NCI-H2107 treated with DMSO at 0.1 percent for 48 hours (cell line): Measurements from ENCODE around the gene CA10.

Source experiments
- DNase-seq: peaks from one replicate; lab custom pipeline; 2025; ENCODE audit not compliant: unreplicated experiment; lab: John Stamatoyannopoulos, UW

The CA10 gene

GRCh38 chr17:51613255-51613654 lies 545.3 kb downstream of the CA10 start:
- DNase-seq = no peak

GRCh38 chr17:51612692-51613091 lies 545.8 kb downstream of the CA10 start:
- DNase-seq = no peak

GRCh38 chr17:51611585-51611984 lies 546.9 kb downstream of the CA10 start:
- DNase-seq = no peak

DNA sequence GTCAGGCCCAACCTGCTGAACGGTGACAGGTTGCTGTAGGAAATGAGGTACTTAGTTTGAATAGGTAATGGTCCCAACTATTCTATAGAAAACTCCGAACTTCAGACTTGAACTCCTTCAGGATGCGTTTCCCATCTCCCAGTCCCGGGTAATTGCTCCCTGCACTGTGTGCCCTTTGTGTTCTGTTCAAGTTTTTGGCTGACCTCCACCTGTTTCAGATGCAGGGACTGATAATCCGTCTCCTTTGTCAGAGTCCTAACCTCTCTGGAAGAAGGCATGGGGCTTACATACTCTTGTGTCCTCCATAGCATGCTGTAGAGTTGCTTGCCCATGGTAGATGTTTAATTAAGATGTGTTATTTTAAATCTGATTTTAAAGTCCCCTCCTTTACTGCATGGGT lies 547.7 kb downstream of the CA10 start:
- no peak for DNase-seq

GRCh38 chr17:51610155-51610554 lies 548.4 kb downstream of the CA10 start:
- no peak for DNase-seq

DNA sequence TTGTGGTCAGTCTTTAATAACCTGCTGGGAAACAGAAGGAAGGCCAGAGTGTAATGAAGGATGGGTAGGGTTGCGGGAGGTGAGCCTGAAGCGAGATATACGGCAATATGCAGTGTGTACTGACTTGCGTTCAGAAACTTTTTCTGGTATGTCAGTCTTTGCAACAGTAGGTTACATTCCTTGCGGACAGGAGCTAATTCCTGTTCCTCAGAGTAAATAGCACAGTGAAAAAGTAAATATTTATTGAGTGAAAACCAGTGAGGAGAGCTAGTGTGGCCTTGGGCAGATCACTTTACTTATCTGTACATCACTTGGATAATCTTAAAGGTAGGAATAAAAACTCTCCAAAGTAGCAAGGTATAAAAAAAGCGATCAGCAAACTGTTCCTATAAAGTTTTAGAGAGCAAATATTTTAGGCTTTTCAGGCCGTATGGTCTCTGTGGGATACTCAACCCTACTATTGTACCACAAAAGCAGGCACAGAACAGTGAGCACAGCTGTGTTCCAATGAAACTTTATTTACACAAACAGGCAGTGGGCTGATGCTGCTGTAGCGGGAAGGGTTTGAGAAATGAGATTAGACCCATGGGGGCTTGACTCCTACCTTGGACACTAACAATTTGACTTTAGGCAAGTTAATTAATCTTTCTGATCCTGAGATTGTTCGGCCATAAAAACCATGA lies 550.1 kb downstream of the CA10 start:
- DNase-seq = no peak

GRCh38 chr17:51607512-51607911 lies 551.0 kb downstream of the CA10 start:
- no peak for DNase-seq

- no peak for DNase-seq
These were observed 554.1 kb downstream of the CA10 start for GRCh38 chr17:51604299-51605020.

DNA sequence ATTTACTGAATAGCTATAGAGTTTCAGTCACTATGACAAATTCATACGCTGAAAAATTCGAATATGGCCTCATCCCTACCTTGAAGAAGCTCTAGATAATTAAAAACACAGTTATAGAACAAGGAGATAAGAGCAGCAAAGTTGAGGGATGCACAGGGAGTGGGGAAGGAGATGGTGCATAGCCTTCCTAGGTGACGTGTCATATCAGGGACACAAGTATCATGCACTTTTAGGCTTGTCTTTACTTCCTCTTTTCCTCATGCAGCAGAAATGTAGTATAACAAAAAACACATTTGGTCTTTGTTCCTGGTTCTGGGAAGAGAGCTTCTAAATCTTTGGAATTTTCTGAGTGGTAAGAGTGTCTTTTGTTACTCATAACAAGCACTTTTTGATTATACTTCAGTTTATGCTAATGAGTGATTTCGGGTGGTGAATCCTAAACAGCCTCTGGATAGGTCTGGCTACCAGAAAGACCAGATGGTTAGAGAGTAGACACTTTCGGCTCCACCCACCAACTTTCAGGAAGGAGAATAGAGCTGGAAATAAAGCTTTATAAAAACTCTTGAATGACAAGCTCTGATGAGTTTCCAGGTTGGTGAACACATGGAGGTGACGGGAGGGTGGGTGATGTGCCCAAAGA lies 556.8 kb downstream of the CA10 start:
- no peak for DNase-seq

DNA sequence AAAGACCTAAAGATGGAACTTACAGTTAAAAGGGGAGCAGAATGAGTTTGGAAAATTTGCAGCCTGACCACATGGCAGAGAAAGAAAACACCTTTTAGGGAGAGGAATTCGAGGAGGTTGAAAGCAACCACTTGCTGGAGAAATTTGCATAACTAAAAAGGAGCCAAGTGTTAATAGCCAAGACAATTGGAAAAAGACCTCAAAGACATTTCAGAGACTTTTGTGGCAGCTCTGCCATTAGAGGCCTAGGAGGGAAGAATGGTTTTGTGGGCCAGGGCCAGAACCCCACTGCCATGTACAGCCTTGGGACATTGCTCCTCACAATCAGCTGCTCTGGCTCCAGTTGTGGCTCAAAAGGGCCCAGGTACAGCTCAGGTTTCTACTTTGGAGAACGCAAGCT lies 559.7 kb downstream of the CA10 start:
- DNase-seq = no peak

GRCh38 chr17:51597345-51597744 lies 561.2 kb downstream of the CA10 start:
- no peak for DNase-seq

DNA sequence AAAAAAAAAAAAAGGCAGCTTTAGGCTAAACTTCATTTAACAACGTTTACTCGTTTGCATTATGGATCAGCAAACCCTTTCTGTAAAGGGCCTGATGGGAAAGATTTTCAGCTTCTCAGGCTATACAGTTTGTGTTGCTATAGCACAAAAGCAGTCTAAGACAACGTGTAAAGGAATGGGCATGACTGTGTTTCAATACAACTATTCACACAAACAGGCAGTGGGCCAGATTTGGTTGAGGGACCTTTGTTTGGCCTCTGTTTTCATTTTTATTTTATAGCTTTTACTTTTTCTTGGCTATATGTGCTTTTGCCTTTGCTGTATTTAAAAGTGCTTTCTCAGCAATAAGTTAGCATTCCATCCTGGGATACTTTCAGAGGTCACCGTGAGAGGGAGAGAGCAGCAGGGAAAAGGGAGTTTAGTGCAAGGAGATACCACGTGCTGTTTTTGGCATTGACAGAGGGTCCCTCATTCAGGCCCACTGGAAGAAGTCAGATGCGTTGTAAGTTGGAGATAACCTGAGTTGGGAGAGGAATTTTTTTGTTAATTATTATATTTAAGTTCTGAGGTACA lies 562.6 kb downstream of the CA10 start:
- no peak for DNase-seq

- no peak for DNase-seq
These were observed 568.4 kb downstream of the CA10 start for GRCh38 chr17:51590071-51590656.

- DNase-seq = no peak
These were observed 570.5 kb downstream of the CA10 start for GRCh38 chr17:51588063-51588462.

DNA sequence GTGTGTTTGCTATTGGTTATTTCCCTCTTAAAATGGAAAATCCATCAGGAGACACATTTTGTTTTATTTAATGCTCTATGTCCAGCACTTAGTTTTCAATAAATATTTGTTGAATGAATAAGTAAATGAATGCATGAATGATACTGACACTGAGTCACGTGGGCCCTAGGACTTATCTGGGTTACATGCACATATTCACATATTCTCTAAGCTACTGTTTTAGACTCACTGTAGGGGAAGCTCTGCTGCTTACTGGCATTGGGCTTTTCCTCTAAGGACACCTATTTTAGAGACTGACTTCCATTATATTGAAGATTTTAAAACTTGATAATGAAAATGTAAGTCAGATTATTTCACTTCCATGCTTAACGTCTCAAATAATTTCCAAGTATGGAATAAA lies 571.0 kb downstream of the CA10 start:
- no peak for DNase-seq

- DNase-seq = no peak
These were observed 572.9 kb downstream of the CA10 start for GRCh38 chr17:51585514-51586104.

DNA sequence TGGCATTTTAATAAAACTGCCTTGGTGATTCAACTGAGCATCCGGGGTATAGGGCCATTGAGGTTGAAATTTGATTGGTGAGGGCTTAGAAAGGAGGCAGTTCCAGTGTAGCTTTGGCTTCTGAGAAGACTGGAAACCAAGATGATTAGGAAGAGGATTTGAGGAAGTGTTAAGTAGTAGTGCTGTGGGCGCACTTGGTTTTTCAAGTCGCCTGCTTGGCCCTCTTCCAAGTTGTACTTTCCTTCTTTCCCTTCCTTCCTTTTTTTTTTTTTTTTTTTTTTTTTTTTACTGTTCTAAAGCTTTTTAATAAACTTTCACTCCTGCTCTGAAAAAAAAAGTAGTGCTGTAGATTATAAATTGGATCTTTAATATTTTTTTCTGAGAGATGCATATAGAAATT lies 577.6 kb downstream of the CA10 start:
- no peak for DNase-seq
